ENCODE data around the gene DUSP22. TPM values are rescaled to one million over a fixed set of nuclear protein-coding genes. Genes with fewer than 3 reads are reported as not detected.

The DUSP22 gene
- total and polyA plus RNA-seq, 2 donors (not counting 1 experiment from before 2014, with no cell fraction given) = 10.9 to 13.7 TPM

DNA sequence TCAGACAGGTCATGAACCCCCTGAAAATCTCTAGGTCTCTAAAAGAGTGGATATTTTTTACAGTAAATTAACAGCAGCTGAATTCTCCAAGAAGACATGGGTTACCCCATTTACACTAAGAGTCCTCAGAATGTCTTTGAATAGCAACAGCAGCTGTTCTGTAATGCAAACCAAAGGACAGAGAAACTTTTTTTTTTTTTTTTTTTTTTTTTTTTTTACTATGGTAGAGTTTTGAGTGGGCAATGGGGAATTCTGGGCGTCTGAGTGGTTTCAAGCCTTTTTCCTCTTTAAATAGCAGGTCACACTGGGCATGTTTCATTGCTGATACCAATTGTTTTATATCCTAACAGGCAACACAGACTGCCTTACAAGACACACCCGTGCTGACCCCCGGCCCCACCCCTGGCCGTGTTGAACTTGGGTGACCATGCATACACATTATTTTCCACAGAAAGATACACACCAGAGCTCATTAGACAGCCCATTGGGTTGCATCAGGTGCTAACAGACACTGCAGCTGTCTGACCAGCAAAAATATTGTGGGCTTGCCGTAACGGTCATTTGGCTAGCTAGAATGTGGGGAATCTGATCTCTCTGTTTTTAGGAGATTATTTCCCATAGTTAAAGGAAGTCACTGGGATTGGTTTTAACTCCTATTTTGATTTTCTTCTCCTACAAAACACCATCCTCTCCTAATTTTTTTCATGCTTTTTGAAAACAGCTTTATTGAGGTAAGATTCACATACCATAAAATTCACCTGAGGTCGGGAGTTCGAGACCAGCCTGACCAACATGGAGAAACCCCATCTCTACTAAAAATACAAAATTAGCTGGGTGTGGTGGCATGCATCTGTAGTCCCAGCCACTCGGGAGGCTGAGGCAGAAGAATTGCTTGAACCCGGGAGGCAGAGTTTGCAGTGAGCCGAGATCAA, 72.6 kb downstream of the DUSP22 start:
- Histone ChIP-seq H3K4me1 (ENCODE audit: control insufficient read depth, extremely low read depth, insufficient read depth, low read length) (no peaks in the 10 kb centered on the region), H2AFZ (ENCODE audit: low read length) (no peak overlapping the region), H3K27ac (ENCODE audit: insufficient read depth, low read length) (no peak overlapping the region), H4K20me1 (ENCODE audit: control insufficient read depth, extremely low read depth, insufficient read depth, low read length) (no peaks in the 10 kb centered on the region), H3K4me3 (replicated peaks in 1 of 4; ENCODE audit: control extremely low read depth in 1 of 4, insufficient read depth in 1 of 4, low read depth in 3 of 4, low read length in 4 of 4) (no peak overlapping the region), H3K9me3 (ENCODE audit: control insufficient read depth, insufficient read depth, low read depth, low read length) (no peaks in the 10 kb centered on the region), H3K36me3 (ENCODE audit: control insufficient read depth, insufficient read depth, low read length) (no peaks in the 10 kb centered on the region), H3K4me2 (ENCODE audit: extremely low read depth, insufficient read depth, low read length) (no peak overlapping the region), H3K79me2 (ENCODE audit: control insufficient read depth, insufficient read depth, low read length) (no peaks in the 10 kb centered on the region), H3K27me3 (ENCODE audit: control insufficient read depth, insufficient read depth, low read length) (no peaks in the 10 kb centered on the region), H3K9ac (ENCODE audit: insufficient read depth, low read length) (no peak overlapping the region)
- no peak for DNase-seq (ENCODE audit: low read depth in 2 of 2)
- TF ChIP-seq EZH2 (IDR thresholded peaks at IDR 0.05; ENCODE audit: low read length, missing control alignments) = no peak
- no peak for TF ChIP-seq CTCF (conservative IDR thresholded peaks at IDR 0.05 in 1 of 2, IDR thresholded peaks at IDR 0.05 in 1 of 2; ENCODE audit: low read depth in 1 of 2, low read length in 2 of 2)

GRCh38 chr6:365835-366234, 73.5 kb downstream of the DUSP22 start:
- no peak overlapping the region for H3K9ac ChIP-seq (ENCODE audit: insufficient read depth, low read length)
- H3K27me3 ChIP-seq (ENCODE audit: control insufficient read depth, insufficient read depth, low read length) = no peaks in the 10 kb centered on the region
- H3K27ac ChIP-seq (ENCODE audit: insufficient read depth, low read length) = no peak overlapping the region
- no peaks in the 10 kb centered on the region for H3K79me2 ChIP-seq (ENCODE audit: control insufficient read depth, insufficient read depth, low read length)
- no peak for TF ChIP-seq CTCF (conservative IDR thresholded peaks at IDR 0.05 in 1 of 2, IDR thresholded peaks at IDR 0.05 in 1 of 2; ENCODE audit: low read depth in 1 of 2, low read length in 2 of 2)
- no peak for TF ChIP-seq EZH2 (IDR thresholded peaks at IDR 0.05; ENCODE audit: low read length, missing control alignments)
- DNase-seq (ENCODE audit: low read depth in 2 of 2) = no peak
- no peaks in the 10 kb centered on the region for H4K20me1 ChIP-seq (ENCODE audit: control insufficient read depth, extremely low read depth, insufficient read depth, low read length)
- no peaks in the 10 kb centered on the region for H3K4me1 ChIP-seq (ENCODE audit: control insufficient read depth, extremely low read depth, insufficient read depth, low read length)
- no peak overlapping the region for H3K4me3 ChIP-seq (replicated peaks in 1 of 4; ENCODE audit: control extremely low read depth in 1 of 4, insufficient read depth in 1 of 4, low read depth in 3 of 4, low read length in 4 of 4)
- H3K4me2 ChIP-seq (ENCODE audit: extremely low read depth, insufficient read depth, low read length) = no peak overlapping the region
- H3K9me3 ChIP-seq (ENCODE audit: control insufficient read depth, insufficient read depth, low read depth, low read length) = no peaks in the 10 kb centered on the region
- H3K36me3 ChIP-seq (ENCODE audit: control insufficient read depth, insufficient read depth, low read length) = no peaks in the 10 kb centered on the region
- no peak overlapping the region for H2AFZ ChIP-seq (ENCODE audit: low read length)

DNA sequence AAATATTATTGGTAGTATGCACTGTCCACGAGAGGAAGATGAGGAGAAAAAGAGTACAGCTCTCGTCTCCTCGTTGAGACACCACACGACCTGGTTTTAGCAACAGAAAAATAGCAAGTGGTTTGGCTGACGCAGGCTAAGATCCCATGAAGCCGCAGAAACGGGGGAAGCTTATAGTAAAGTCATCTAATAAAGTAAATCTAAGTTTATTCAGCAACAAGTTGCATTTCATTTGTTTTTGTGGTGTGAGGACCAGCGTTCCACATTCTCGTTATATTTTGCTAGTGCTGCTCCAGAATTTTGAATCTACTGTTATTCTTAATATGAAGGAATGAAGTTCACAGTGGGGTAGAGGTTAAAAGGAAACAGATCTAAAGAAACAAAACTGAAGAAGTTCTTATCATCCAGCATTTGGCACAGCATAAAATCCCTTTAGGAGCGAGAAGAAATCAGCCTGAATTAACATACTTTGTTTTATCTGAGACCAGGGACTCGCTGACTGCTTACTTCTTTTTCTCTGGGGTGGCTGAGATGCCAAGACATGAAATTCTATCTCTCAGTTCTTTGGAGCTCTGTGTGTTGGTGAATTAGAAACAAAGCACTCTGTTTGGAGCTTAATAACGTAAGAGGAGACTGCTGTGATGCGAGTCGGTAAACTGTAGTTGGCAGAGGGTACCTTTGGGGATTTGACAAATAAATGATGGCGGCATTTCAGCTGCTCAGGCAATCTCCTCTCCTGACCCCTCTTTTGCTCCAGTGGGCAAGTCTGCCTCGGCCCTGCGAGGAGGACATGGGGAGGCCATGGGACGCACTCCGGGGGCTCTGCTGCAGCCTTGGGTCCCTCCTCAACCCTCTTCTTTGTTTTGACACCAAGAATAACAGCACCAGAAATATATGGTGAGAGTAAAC, 74.4 kb downstream of the DUSP22 start:
- H3K27me3 ChIP-seq (ENCODE audit: control insufficient read depth, insufficient read depth, low read length) = no peaks in the 10 kb centered on the region
- H3K4me2 ChIP-seq (ENCODE audit: extremely low read depth, insufficient read depth, low read length) = no peak overlapping the region
- no peaks in the 10 kb centered on the region for H3K79me2 ChIP-seq (ENCODE audit: control insufficient read depth, insufficient read depth, low read length)
- H3K36me3 ChIP-seq (ENCODE audit: control insufficient read depth, insufficient read depth, low read length) = no peaks in the 10 kb centered on the region
- H2AFZ ChIP-seq (ENCODE audit: low read length) = no peak overlapping the region
- no peak overlapping the region for H3K4me3 ChIP-seq (replicated peaks in 1 of 4; ENCODE audit: control extremely low read depth in 1 of 4, insufficient read depth in 1 of 4, low read depth in 3 of 4, low read length in 4 of 4)
- no peaks in the 10 kb centered on the region for H4K20me1 ChIP-seq (ENCODE audit: control insufficient read depth, extremely low read depth, insufficient read depth, low read length)
- no peak overlapping the region for H3K9ac ChIP-seq (ENCODE audit: insufficient read depth, low read length)
- no peak overlapping the region for H3K27ac ChIP-seq (ENCODE audit: insufficient read depth, low read length)
- peak; percentile 54 for TF ChIP-seq EZH2 (IDR thresholded peaks at IDR 0.05; ENCODE audit: low read length, missing control alignments)
- TF ChIP-seq CTCF (conservative IDR thresholded peaks at IDR 0.05 in 1 of 2, IDR thresholded peaks at IDR 0.05 in 1 of 2; ENCODE audit: low read depth in 1 of 2, low read length in 2 of 2) = no peak
- H3K9me3 ChIP-seq (ENCODE audit: control insufficient read depth, insufficient read depth, low read depth, low read length) = no peaks in the 10 kb centered on the region
- DNase-seq (ENCODE audit: low read depth in 2 of 2) = no peak
- H3K4me1 ChIP-seq (ENCODE audit: control insufficient read depth, extremely low read depth, insufficient read depth, low read length) = no peaks in the 10 kb centered on the region
